Activated naive CD4-positive, alpha-beta T cell treated with anti-CD3 and anti-CD28 coated beads for 36 hours (primary cell): Measurements from ENCODE around the gene FOXP1. TPM values are rescaled to one million over a fixed set of nuclear protein-coding genes. Genes with fewer than 3 reads are reported as not detected.

ENCODE experiments used
- CTCF ChIA-PET: fragments of 350-600 bp; sonication (Branson Sonifier 250); formaldehyde crosslinking; loops from one replicate; lab custom pipeline; 2021; ENCODE audit warnings: antibody characterized with exemption; lab: Charles Lee
- DNase-seq: peaks from one replicate; pipeline ENCODE4 v3.0.0-alpha.2; 2020
- H3K27ac Mint-ChIP-seq: one replicate; pipeline ENCODE4 v1.8.0; 2021; ENCODE audit warnings: mild to moderate bottlenecking, mixed read lengths
- H3K27me3 Mint-ChIP-seq: one replicate; pipeline ENCODE4 v1.8.0; 2021; ENCODE audit warnings: low read depth, mixed read lengths
- H3K36me3 Mint-ChIP-seq: one replicate; pipeline ENCODE4 v1.8.0; 2021; ENCODE audit warnings: low read depth, mixed read lengths
- H3K4me1 Mint-ChIP-seq: one replicate; pipeline ENCODE4 v1.8.0; 2021; ENCODE audit warnings: low read depth, mixed read lengths
- H3K4me3 Mint-ChIP-seq: one replicate; pipeline ENCODE4 v1.8.0; 2021; ENCODE audit warnings: mild to moderate bottlenecking, moderate library complexity, mixed read lengths
- H3K9me3 Mint-ChIP-seq: one replicate; pipeline ENCODE4 v1.8.0; 2021; ENCODE audit warnings: mixed read lengths
- intact Hi-C: fragments of 100-400 bp; cut with micrococcal nuclease; formaldehyde crosslinking; loops from one replicate; pipeline ENCODE4 v1.15.1; 2023
- total RNA-seq, 2 experiments: library from RNA; stranded (reverse); gene quantifications; one replicate each; pipeline ENCODE4 v1.2.3, GENCODE V29; 2021

Gene FOXP1
- 10 to 100 TPM; 95.2 to 97.4 TPM for total RNA-seq

DNA sequence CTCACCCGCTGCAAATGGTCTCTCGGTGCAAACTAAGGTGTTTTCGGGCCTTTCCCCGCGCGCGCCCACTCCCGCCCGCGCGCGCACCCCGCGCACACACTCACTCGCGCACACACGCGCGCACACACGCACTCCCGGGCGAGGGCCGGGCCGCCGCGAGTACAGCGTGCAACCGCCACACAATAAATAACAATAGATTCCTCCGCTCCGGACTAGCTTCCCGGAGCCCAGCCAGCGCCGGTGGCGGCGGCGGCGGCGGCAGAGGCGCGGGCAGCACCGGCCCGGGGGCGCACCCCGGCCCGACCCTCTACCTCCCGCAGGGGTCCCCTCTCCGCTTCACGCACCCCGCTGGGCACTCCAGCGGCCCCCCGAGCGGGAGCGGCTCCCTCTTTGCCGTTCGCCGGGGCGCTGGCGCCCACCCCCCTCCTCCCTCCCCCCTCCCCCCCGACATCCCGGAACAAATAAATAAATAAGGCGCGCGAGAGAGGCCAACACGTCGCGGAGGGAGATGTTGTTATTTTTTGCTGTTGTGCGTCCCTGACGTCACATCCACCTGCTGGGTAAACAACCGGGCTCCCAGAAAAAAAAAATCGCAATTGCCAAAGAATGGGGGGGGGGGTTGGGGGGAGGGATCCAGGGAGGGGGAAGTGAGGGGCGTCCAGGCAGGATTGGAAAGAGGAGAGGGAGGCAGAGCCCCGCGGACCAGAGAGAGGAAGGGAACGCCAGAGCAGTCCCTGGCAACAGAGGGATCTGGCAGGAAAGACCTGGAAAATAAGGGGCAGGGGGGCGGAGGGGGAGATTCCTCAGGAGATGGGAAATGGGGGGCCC lies at the start of gene FOXP1:
Gene FOXP1 (minus strand): TSS at position 163 of the 828 bp plus-strand sequence. CDS start 385,347 bp downstream, outside the sequence.
- DNase-seq, result peak; percentile 63
- peaks cover 47% of the 10 kb centered on the region for H3K4me1 Mint-ChIP-seq
- H3K36me3 Mint-ChIP-seq, result peaks cover 7% of the 10 kb centered on the region
- H3K4me3 Mint-ChIP-seq, result peak within 1 kb of the TSS; percentile 95
- no peaks in the 10 kb centered on the region for H3K27me3 Mint-ChIP-seq
- intact Hi-C loops, result loop anchor here (1.0 to 5.0 kb wide), 9 partner anchors 55 to 573 kb away; no protein-coding TSS in a partner anchor
- H3K9me3 Mint-ChIP-seq, result no peaks in the 10 kb centered on the region
- CTCF ChIA-PET, result interaction anchor here (1.1 to 2.2 kb wide), 3 partner anchors 17 to 201 kb away, joined by 4 to 7 read pairs (median 4); no protein-coding TSS in a partner anchor
- peak within 1 kb of the TSS; percentile 99 for H3K27ac Mint-ChIP-seq

DNA sequence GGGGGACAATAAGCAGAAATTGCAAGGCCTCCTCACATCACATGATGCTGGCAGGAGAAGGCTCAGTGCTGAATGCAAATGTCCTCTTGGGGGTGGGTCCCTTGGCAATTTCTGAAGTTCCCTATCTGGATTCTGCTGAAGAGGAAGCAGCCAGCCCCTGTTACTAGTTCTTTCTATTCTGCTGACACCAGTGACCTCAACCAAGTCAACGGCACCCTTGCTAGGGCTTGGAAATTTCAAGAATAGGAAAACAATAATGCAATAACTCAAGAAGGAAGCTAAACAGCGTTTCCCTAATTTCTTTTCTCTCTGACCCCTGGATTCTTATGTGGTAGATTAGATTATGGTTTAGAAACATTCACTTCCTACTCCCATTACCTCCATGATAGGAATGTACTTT lies 46.2 kb upstream of the FOXP1 start:
- Mint-ChIP-seq H3K27me3 (no peaks in the 10 kb centered on the region), H3K4me3 (no peak overlapping the region), H3K27ac (no peak overlapping the region), H3K9me3 (no peaks in the 10 kb centered on the region), H3K36me3 (no peaks in the 10 kb centered on the region), H3K4me1 (no peaks in the 10 kb centered on the region)
- CTCF ChIA-PET, result no interaction called here
- no peak for DNase-seq
- intact Hi-C loops, result no loop called here

DNA sequence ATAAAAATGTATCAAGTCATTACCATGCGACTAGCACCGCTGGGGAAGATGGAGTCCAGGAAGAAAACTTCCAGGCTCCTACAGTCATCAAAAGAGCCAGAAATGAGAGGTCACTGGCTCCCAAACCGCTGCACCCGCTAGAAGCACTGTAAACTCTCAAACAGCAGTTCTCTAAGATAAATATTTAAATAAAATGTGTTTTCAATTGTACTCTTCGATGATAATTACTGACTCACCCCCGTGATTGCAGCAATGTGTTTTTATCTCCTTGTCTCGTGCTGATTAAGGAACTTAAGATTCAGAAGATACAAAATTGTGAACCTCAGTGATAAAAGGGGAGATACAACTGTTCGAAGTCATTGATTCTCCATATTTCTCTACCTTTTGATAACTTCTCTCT lies 45.8 kb upstream of the FOXP1 start:
- H3K27ac Mint-ChIP-seq, result no peak overlapping the region
- no peaks in the 10 kb centered on the region for H3K36me3 Mint-ChIP-seq
- no peak overlapping the region for H3K4me3 Mint-ChIP-seq
- no peaks in the 10 kb centered on the region for H3K27me3 Mint-ChIP-seq
- H3K9me3 Mint-ChIP-seq, result no peaks in the 10 kb centered on the region
- no peak for DNase-seq
- intact Hi-C loops, result no loop called here
- CTCF ChIA-PET, result interaction anchor here (1.1 to 1.2 kb wide), 2 partner anchors 43 to 1079 kb away, joined by 3 read pairs; no protein-coding TSS in a partner anchor
- no peaks in the 10 kb centered on the region for H3K4me1 Mint-ChIP-seq

DNA sequence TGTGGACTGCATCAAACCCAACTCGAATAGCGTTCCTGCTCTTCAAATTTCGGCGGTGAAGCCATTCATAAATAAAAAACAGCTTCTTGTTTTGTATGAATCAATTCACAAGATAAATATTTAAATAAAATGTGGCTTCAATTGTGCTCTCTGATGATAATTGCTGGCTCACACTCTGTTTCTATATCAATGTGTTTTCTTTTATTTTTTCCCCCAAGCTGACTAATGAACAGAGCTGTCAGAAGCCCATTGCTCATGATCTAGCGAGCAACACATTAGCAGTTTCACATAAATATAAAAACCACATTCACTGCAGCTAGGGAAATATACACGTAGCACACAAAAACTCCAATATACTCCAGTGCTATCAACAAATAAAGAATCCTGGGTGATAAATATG lies 45.0 kb upstream of the FOXP1 start:
- no peaks in the 10 kb centered on the region for H3K4me1 Mint-ChIP-seq
- intact Hi-C loops, result no loop called here
- H3K27me3 Mint-ChIP-seq, result no peaks in the 10 kb centered on the region
- H3K4me3 Mint-ChIP-seq, result no peak overlapping the region
- no peaks in the 10 kb centered on the region for H3K9me3 Mint-ChIP-seq
- H3K36me3 Mint-ChIP-seq, result no peaks in the 10 kb centered on the region
- no peak overlapping the region for H3K27ac Mint-ChIP-seq
- CTCF ChIA-PET, result interaction anchor here (0.6 to 1.2 kb wide), 3 partner anchors 42 to 1078 kb away, joined by 3 read pairs; no protein-coding TSS in a partner anchor
- DNase-seq, result no peak

DNA sequence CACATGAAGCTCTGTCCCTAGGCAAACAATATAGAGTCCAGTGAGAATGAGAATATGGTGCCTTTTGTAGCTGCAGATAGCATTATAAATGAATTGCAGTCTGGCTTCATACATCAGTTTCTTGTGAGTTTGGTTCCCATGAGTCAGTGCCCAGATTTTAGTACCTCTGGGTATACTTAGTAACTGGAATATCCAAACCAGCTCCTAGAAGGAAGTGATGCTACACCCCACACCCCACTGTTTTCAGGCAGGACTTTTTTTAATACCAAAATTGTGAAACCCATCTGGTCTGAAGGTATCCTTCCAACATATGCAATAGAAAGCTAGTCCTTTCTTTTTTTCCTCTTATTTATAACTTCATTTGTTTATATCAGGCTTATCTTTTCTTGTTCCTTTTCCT lies 42.1 kb upstream of the FOXP1 start:
- intact Hi-C loops, result no loop called here
- Mint-ChIP-seq H3K36me3 (peaks cover 2% of the 10 kb centered on the region), H3K4me1 (no peaks in the 10 kb centered on the region), H3K27me3 (no peaks in the 10 kb centered on the region), H3K27ac (no peak overlapping the region), H3K9me3 (no peaks in the 10 kb centered on the region), H3K4me3 (no peak overlapping the region)
- DNase-seq, result no peak
- CTCF ChIA-PET, result interaction anchor here (0.5 kb wide), 1 partner anchor 58 kb away, joined by 4 read pairs; no protein-coding TSS in a partner anchor

DNA sequence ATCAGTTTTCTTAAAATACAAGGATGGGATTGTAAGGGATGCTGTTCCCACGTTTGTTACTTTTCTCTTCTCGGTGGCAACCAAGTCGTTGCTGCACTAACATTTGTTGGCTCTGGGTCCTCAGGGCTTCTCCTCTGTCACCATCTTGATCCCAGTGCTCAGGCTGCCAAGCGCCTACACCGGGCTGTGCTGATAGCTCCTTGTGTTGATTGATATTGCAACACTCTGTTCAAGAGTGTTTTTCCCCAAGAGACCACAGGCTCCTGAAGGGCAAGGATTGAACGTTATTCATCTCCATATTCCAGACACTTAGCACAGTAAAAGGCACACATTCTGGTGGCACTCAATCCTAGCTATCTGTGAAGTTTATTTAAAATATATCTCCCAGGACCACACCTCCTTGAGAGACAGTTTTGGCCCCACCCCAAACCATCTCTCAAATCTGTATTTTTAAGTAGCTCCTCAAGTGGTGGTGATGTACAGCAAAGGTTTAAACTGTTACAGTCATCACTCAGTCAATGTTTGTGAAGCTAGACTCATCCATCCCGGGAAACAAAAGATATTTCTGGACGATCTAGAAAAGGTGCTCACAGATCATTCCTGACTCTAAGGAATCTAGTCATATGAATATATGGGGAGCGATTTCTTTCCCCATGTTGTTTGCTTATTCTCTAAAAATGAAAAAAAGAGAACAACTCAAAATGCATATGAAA lies 38.5 kb upstream of the FOXP1 start:
- H3K9me3 Mint-ChIP-seq, result no peaks in the 10 kb centered on the region
- H3K36me3 Mint-ChIP-seq, result peaks cover 5% of the 10 kb centered on the region
- no peak overlapping the region for H3K27ac Mint-ChIP-seq
- CTCF ChIA-PET, result no interaction called here
- H3K4me3 Mint-ChIP-seq, result no peak overlapping the region
- DNase-seq, result no peak
- intact Hi-C loops, result no loop called here
- peaks cover 3% of the 10 kb centered on the region for H3K4me1 Mint-ChIP-seq
- H3K27me3 Mint-ChIP-seq, result no peaks in the 10 kb centered on the region

DNA sequence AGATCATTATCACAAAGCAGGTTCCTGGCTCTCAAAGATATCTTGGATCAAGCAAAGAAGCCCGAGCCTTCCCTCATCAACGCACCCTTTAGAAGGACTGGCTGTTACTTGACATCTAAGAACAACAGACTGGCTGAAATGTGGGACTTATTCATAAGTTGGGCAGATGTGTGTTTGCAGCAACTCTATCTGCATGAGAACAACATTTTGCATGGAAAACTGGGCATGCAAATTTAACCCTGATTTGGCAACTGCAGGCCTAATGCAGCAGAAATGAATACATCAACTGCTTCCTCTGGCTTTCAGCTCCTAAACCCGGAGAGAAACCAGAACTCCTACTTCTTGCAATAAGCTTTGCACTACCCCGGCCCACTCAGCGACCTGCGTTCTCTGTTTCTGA lies 35.0 kb upstream of the FOXP1 start:
- H3K4me3 Mint-ChIP-seq, result no peak overlapping the region
- intact Hi-C loops, result no loop called here
- H3K36me3 Mint-ChIP-seq, result peaks cover 5% of the 10 kb centered on the region
- DNase-seq, result no peak
- peaks cover 1% of the 10 kb centered on the region for H3K9me3 Mint-ChIP-seq
- peaks cover 11% of the 10 kb centered on the region for H3K4me1 Mint-ChIP-seq
- H3K27ac Mint-ChIP-seq, result no peak overlapping the region
- no peaks in the 10 kb centered on the region for H3K27me3 Mint-ChIP-seq
- CTCF ChIA-PET, result no interaction called here

DNA sequence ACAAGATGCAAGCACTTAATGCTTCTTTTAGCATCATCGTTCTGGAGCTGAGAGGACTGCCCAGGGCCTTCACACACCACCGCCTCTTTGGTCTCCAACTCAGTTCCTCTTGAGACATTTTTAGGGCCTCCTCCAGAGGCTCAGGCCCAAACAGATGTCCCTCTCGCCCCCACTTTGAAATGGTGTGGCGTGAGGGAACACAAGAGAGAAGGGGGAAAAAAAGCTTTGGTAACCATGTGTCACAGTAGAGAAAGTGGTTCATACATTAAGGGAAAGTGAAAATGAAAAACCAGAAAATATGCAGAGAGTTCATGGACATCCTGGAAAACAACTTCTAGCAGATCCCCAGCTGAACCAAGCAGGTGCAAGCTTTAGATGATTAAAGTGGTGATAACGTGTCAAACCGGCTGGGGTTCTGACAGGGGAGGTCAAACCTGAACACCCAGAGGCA lies 33.1 kb upstream of the FOXP1 start:
- Mint-ChIP-seq H3K4me1 (peaks cover 11% of the 10 kb centered on the region), H3K4me3 (no peak overlapping the region), H3K9me3 (peaks cover 5% of the 10 kb centered on the region), H3K27me3 (no peaks in the 10 kb centered on the region), H3K36me3 (peaks cover 6% of the 10 kb centered on the region), H3K27ac (no peak overlapping the region)
- DNase-seq, result peak; percentile 41
- CTCF ChIA-PET, result interaction anchor here (0.6 kb wide), 1 partner anchor 39 kb away, joined by 3 read pairs; no protein-coding TSS in a partner anchor
- intact Hi-C loops, result no loop called here

DNA sequence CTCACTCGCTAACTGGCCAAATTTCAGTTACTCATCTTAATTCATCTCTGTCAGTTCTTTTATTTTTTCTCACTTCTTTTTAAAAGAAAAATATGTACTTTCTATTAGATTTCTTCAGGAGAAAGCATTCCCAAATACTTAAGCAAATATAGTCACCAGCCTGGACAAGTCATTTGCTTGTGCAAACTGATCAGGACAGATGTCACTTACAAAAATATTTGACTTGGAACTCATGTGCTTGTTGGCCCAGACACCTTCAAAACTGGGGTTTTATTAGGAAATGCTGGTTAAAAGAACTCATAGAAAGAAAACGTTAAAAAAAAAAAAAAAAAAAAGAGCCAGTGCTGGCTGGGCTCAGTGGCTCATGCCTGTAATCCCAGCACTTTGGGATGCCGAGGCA lies 31.3 kb upstream of the FOXP1 start:
- H3K27me3 Mint-ChIP-seq, result no peaks in the 10 kb centered on the region
- H3K9me3 Mint-ChIP-seq, result peaks cover 5% of the 10 kb centered on the region
- H3K27ac Mint-ChIP-seq, result no peak overlapping the region
- no peak overlapping the region for H3K4me3 Mint-ChIP-seq
- CTCF ChIA-PET, result no interaction called here
- intact Hi-C loops, result no loop called here
- H3K4me1 Mint-ChIP-seq, result peaks cover 11% of the 10 kb centered on the region
- no peak for DNase-seq
- peaks cover 6% of the 10 kb centered on the region for H3K36me3 Mint-ChIP-seq

DNA sequence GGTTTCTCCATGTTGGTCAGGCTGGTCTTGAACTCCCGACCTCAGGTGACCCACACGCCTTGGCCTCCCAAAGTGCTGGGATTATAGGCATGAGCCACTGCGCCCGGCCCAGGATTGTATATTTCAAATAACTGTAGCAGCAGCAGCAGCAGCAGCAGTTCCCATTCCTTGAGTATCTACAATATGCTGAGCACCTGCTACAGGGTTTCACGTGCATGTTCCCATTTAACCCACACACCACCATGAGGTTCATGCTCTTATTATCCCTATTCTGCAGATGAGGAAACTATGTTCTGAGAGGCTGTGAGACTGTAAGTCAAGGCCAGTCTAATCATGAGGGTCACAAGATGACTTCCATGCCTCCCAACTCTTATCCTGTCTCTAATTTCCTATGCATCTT lies 30.9 kb upstream of the FOXP1 start:
- intact Hi-C loops, result no loop called here
- no peak overlapping the region for H3K27ac Mint-ChIP-seq
- H3K27me3 Mint-ChIP-seq, result no peaks in the 10 kb centered on the region
- H3K9me3 Mint-ChIP-seq, result peaks cover 5% of the 10 kb centered on the region
- CTCF ChIA-PET, result no interaction called here
- no peak overlapping the region for H3K4me3 Mint-ChIP-seq
- peaks cover 6% of the 10 kb centered on the region for H3K36me3 Mint-ChIP-seq
- H3K4me1 Mint-ChIP-seq, result peaks cover 11% of the 10 kb centered on the region
- DNase-seq, result no peak

DNA sequence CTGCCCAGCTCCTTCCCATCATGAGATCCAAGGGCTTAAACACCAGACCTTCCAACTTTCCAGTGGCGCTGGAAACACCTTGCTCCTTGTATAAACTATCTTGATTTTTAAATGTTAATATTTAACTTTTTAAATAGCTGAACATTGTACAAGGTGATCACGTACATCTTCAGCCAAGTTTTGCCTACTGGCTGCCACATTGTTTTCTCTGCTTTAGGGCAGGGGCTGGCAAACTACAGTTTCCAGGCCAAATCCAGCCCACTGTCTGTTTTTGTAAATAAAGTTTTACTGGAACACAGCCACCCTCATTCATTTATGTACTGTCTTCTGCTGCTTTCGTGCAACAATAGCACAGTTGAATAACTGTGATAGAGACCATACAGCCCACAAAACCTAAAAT lies 27.6 kb upstream of the FOXP1 start:
- Mint-ChIP-seq H3K27ac (no peak overlapping the region), H3K27me3 (no peaks in the 10 kb centered on the region), H3K4me3 (no peak overlapping the region), H3K9me3 (peaks cover 15% of the 10 kb centered on the region), H3K36me3 (peaks cover 5% of the 10 kb centered on the region), H3K4me1 (no peaks in the 10 kb centered on the region)
- DNase-seq, result no peak
- CTCF ChIA-PET, result no interaction called here
- intact Hi-C loops, result no loop called here

DNA sequence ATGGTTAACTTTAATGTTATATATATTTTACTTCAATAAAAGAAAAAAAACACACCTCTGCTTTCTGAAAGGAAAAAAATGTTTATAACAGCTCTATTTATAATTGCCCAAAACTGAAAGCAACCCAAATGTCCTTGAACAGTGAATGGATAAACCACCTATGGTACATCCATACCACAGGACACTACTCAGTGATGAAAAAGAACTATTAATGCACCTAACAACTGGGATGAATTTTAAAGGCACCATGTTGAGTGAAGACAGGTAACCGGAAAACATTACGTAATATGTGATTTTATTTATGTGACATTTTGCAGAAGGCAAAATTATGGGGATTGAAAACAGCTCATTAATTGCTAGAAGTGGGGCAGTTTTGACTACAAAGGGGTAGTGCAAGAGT lies 23.8 kb upstream of the FOXP1 start:
- intact Hi-C loops, result no loop called here
- Mint-ChIP-seq H3K4me1 (no peaks in the 10 kb centered on the region), H3K4me3 (no peak overlapping the region), H3K27ac (no peak overlapping the region), H3K9me3 (peaks cover 15% of the 10 kb centered on the region), H3K27me3 (no peaks in the 10 kb centered on the region), H3K36me3 (peaks cover 7% of the 10 kb centered on the region)
- CTCF ChIA-PET, result no interaction called here
- no peak for DNase-seq
